Natural killer cell (primary cell): ENCODE results near the gene ABCB1. TPM values are rescaled to one million over a fixed set of nuclear protein-coding genes. Genes with fewer than 3 reads are reported as not detected.

Source experiments
- ATAC-seq, 3 donors: fragments of 150-1000 bp in 2 of 3; fragments of 200-7000 bp in 1 of 3; cut with Tn5 transposase; 1 replicate in 1 of 3; 2 replicates in 2 of 3; pipeline ENCODE4 v1.10.0; 2021; ENCODE audit warnings: mild to moderate bottlenecking in 2 of 3, moderate library complexity in 2 of 3
- DNase-seq, 2 donors: peaks; one replicate each; pipeline versions ENCODE4 v3.0.0 to v3.0.0-alpha.2; 2013 to 2021; ENCODE audit warnings: mixed read lengths in 1 of 2
- H3K27ac ChIP-seq: one replicate; pipeline ENCODE4 v1.5.1; 2013; ENCODE audit warnings: mild to moderate bottlenecking, low read length
- H3K27me3 ChIP-seq: one replicate; pipeline ENCODE4 v1.6.1; 2013; ENCODE audit warnings: low read length; ENCODE audit not compliant: control insufficient read depth, insufficient read depth
- H3K36me3 ChIP-seq: one replicate; pipeline ENCODE4 v1.6.1; 2013; ENCODE audit warnings: low read length; ENCODE audit not compliant: control insufficient read depth, insufficient read depth
- H3K4me1 ChIP-seq: one replicate; pipeline ENCODE4 v1.6.1; 2013; ENCODE audit warnings: low read length; ENCODE audit not compliant: control insufficient read depth, insufficient read depth
- H3K4me3 ChIP-seq: one replicate; pipeline ENCODE4 v1.5.1; 2013; ENCODE audit warnings: low read length
- H3K9me3 ChIP-seq: one replicate; pipeline ENCODE4 v1.6.1; 2013; ENCODE audit warnings: low read length; ENCODE audit not compliant: control insufficient read depth, insufficient read depth
- H3K27ac Mint-ChIP-seq, 2 donors: one replicate each; pipeline ENCODE4 v1.8.0; 2022; ENCODE audit warnings: mild to moderate bottlenecking in 2 of 2, mixed read lengths in 2 of 2, moderate library complexity in 1 of 2
- H3K27me3 Mint-ChIP-seq, 2 donors: one replicate each; pipeline ENCODE4 v1.8.0; 2022; ENCODE audit warnings: low read depth in 2 of 2, mixed read lengths in 2 of 2
- H3K36me3 Mint-ChIP-seq: one replicate; pipeline ENCODE4 v1.8.0; 2022; ENCODE audit warnings: mixed read lengths
- H3K4me1 Mint-ChIP-seq, 2 donors: one replicate each; pipeline ENCODE4 v1.8.0; 2022; ENCODE audit warnings: mixed read lengths in 2 of 2
- H3K4me3 Mint-ChIP-seq: one replicate; pipeline ENCODE4 v1.8.0; 2022; ENCODE audit warnings: mild to moderate bottlenecking, moderate library complexity, mixed read lengths
- H3K9me3 Mint-ChIP-seq, 2 donors: one replicate each; pipeline ENCODE4 v1.8.0; 2022; ENCODE audit warnings: mixed read lengths in 2 of 2
- WGBS: methylation state at CpG from one replicate; pipeline ENCODE4 v1.1.7; 2013; ENCODE audit warnings: missing lambda C conversion rate; ENCODE audit not compliant: insufficient coverage; 5-methylcytosine and 5-hydroxymethylcytosine counted together
- intact Hi-C: fragments of 100-400 bp; cut with micrococcal nuclease; formaldehyde crosslinking; loops from one replicate; pipeline ENCODE4 v1.14.2; 2022
- total RNA-seq, 4 donors: library from RNA; stranded (reverse); fragments of 120-200 nt in 1 of 4; gene quantifications; one replicate each; pipeline versions ENCODE4 v1.2.3 to v1.2.4, GENCODE V29; 2013 to 2022
- TF ChIP-seq, protein P1 (sequence below): fragments of 200-600 bp; IDR thresholded peaks from one replicate; pipeline ENCODE4 v1.8.0; 2022; ENCODE audit warnings: antibody characterized with exemption

ABCB1 gene
- 10 to 100 TPM; 62.8 to 99.5 (median 81.4) TPM for total RNA-seq
- 67.2 TPM for total RNA-seq (2013)

DNA sequence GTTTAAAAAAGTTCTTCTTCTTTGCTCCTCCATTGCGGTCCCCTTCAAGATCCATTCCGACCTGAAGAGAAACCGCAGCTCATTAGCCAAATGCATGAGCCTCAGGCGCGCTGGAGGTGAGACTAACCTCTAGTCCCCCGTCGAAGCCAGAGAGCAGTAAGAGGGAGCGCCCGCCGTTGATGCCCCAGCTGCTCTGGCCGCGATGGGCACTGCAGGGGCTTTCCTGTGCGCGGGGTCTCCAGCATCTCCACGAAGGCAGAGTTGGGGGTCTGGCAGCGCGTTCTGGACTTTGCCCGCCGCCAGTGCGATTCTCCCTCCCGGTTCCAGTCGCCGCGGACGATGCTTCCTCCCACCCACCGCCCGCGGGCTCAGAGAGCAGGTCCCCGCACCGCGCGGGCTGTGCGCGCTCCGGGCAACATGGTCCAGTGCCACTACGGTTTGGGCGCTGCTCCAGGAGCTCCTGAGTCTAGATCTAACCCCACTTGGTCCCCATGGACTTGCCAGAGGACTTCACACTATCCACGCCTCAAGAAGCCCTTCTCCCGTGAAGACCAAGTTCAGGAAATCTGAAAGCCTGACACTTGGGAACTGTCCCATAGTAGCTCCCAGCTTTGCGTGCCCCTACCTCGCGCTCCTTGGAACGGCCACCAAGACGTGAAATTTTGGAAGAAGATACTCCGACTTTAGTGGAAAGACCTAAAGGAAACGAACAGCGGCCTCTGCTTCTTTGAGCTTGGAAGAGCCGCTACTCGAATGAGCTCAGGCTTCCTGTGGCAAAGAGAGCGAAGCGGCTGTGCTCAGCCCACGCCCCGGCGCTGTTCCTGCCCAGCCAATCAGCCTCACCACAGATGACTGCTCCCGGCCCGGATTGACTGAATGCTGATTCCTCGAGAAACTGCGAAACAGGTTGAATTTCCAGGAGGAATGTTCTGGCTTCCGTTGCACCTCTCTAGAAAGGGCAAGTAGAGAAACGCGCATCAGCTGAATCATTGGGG, at the start of gene ABCB1:
Gene ABCB1, minus strand, starts transcription at position 755 of the 995 bp plus-strand sequence. Its CDS starts 700 bp downstream, at position 55.
- no peaks in the 10 kb centered on the region for H3K36me3 Mint-ChIP-seq
- peak within 1 kb of the TSS; percentile 68 to 87 for H3K27ac Mint-ChIP-seq
- H3K9me3 Mint-ChIP-seq, result no peaks in the 10 kb centered on the region
- Histone ChIP-seq H3K4me3 (peak within 1 kb of the TSS; percentile 82), H3K4me1 (peaks cover 7% of the 10 kb centered on the region), H3K36me3 (peaks cover 2% of the 10 kb centered on the region), H3K9me3 (no peaks in the 10 kb centered on the region), H3K27ac (peak within 1 kb of the TSS; percentile 66), H3K27me3 (no peaks in the 10 kb centered on the region)
- WGBS, result under 1% methylated on average over 61 of the region's 61 CpGs
- intact Hi-C loops, result loop anchor here (1.0 kb wide), 1 partner anchor 27 kb away; no protein-coding TSS in a partner anchor
- peaks cover 13 to 26% of the 10 kb centered on the region in 2 donors for H3K27me3 Mint-ChIP-seq
- H3K4me1 Mint-ChIP-seq, result peaks cover 35 to 36% of the 10 kb centered on the region in 2 donors
- DNase-seq (peak; percentile 47 to 75), ATAC-seq (peak; percentile 74 to 85 (median 82))
- TF ChIP-seq, protein P1, sequence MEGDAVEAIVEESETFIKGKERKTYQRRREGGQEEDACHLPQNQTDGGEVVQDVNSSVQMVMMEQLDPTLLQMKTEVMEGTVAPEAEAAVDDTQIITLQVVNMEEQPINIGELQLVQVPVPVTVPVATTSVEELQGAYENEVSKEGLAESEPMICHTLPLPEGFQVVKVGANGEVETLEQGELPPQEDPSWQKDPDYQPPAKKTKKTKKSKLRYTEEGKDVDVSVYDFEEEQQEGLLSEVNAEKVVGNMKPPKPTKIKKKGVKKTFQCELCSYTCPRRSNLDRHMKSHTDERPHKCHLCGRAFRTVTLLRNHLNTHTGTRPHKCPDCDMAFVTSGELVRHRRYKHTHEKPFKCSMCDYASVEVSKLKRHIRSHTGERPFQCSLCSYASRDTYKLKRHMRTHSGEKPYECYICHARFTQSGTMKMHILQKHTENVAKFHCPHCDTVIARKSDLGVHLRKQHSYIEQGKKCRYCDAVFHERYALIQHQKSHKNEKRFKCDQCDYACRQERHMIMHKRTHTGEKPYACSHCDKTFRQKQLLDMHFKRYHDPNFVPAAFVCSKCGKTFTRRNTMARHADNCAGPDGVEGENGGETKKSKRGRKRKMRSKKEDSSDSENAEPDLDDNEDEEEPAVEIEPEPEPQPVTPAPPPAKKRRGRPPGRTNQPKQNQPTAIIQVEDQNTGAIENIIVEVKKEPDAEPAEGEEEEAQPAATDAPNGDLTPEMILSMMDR, result no peak
- peak within 1 kb of the TSS; percentile 83 for H3K4me3 Mint-ChIP-seq

DNA sequence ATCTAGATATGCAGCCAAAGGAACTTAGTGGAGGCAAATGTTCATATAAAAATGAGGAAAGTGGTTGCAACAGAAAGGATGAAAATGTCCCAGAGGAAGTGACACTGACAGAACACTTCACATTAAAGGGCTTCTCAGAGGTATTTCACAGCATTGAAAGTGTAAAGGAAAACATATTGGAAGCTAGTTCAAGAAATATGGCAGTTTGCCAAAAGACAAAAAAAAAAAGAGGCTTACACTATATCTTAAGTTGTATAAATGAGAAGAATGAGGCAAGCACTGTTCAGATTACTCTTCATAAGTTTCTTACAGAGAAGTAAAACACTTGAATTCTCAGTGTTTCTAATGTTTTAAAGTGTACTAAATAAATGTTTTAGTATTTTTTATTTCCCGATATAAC, 47.6 kb upstream of the ABCB1 start:
- intact Hi-C loops, result no loop called here
- WGBS, result no CpG with 5 or more reads among the region's 1 CpG
- no peaks in the 10 kb centered on the region for H3K9me3 ChIP-seq
- DNase-seq (no peak), ATAC-seq (no peak)
- TF ChIP-seq, protein P1, result no peak
- no peaks in the 10 kb centered on the region for H3K4me1 ChIP-seq
- no peak overlapping the region for H3K27ac ChIP-seq
- Mint-ChIP-seq H3K36me3 (no peaks in the 10 kb centered on the region), H3K27me3 (peaks cover 0 to 9% of the 10 kb centered on the region in 2 donors), H3K9me3 (no peaks in the 10 kb centered on the region), H3K4me3 (no peak overlapping the region), H3K27ac (no peak overlapping the region), H3K4me1 (no peaks in the 10 kb centered on the region)
- H3K4me3 ChIP-seq, result no peak overlapping the region
- no peaks in the 10 kb centered on the region for H3K36me3 ChIP-seq
- peaks cover 4% of the 10 kb centered on the region for H3K27me3 ChIP-seq

DNA sequence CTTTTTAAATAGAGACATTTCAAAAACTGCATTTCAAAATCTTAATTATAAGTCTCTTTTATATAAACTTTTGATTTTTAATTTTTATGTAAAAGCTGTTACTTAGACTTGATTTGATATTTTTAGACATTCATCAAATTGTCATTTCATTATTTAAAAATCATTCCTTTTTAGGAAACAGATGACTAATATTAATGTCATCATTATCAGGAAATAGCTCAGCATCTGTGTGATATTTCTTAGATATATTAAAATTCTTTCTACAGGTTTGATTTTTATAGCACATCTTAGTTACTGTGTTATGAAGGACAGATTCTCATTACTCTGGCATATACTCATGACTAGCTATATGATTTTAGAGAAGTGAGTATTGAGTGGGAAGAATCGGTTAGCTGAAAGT, 44.8 kb upstream of the ABCB1 start:
- TF ChIP-seq, protein P1, result no peak
- Histone ChIP-seq H3K36me3 (no peaks in the 10 kb centered on the region), H3K9me3 (no peaks in the 10 kb centered on the region), H3K4me3 (no peak overlapping the region), H3K27me3 (peaks cover 2% of the 10 kb centered on the region), H3K4me1 (no peaks in the 10 kb centered on the region), H3K27ac (no peak overlapping the region)
- Mint-ChIP-seq H3K4me1 (no peaks in the 10 kb centered on the region), H3K27ac (no peak overlapping the region), H3K27me3 (peaks cover 0 to 9% of the 10 kb centered on the region in 2 donors), H3K4me3 (no peak overlapping the region), H3K9me3 (no peaks in the 10 kb centered on the region), H3K36me3 (no peaks in the 10 kb centered on the region)
- intact Hi-C loops, result no loop called here
- DNase-seq, result no peak
- 87% methylated on average over 1 of the region's 1 CpG for WGBS
- no peak for ATAC-seq
